Muscle of leg (tissue), 11 donors: ENCODE results near the gene STXBP3. TPM values are rescaled to one million over a fixed set of nuclear protein-coding genes. Genes with fewer than 3 reads are reported as not detected.

Source experiments
- DNase-seq: peaks from one replicate; pipeline ENCODE4 v3.0.0; 2013
- H3K27ac ChIP-seq: one replicate; pipeline ENCODE4 v1.5.1; 2013; ENCODE audit warnings: mild to moderate bottlenecking, low read length, control low read depth
- H3K27me3 ChIP-seq: one replicate; pipeline ENCODE4 v1.6.1; 2013; ENCODE audit warnings: low read length; ENCODE audit not compliant: control insufficient read depth, insufficient read depth
- H3K36me3 ChIP-seq: one replicate; pipeline ENCODE4 v1.6.1; 2013; ENCODE audit warnings: low read length; ENCODE audit not compliant: control insufficient read depth, insufficient read depth
- H3K4me1 ChIP-seq: one replicate; pipeline ENCODE4 v1.6.1; 2013; ENCODE audit warnings: low read length; ENCODE audit not compliant: control insufficient read depth, insufficient read depth
- H3K4me3 ChIP-seq: one replicate; pipeline ENCODE4 v1.5.1; 2013; ENCODE audit warnings: low read length, control low read depth
- H3K9me3 ChIP-seq: replicated peaks from 2 replicates; pipeline ENCODE4 v1.6.1; 2013; ENCODE audit warnings: low read depth, low read length; ENCODE audit not compliant: control insufficient read depth
- WGBS: methylation state at CpG from one replicate; pipeline ENCODE4 v1.1.5; 2013; ENCODE audit warnings: missing lambda C conversion rate; ENCODE audit not compliant: insufficient coverage; 5-methylcytosine and 5-hydroxymethylcytosine counted together
- polyA plus RNA-seq, 8 donors: library from polyadenylated mRNA; unstranded; fragments of 120-200 nt; gene quantifications; one replicate each; pipeline versions ENCODE4 v1.2.1 to v1.2.3, GENCODE V29; 2013; ENCODE audit warnings: inconsistent platforms in 1 of 8, low replicate concordance in 1 of 8; ENCODE audit not compliant: insufficient read length in 8 of 8, insufficient read depth in 1 of 8
- total RNA-seq: library from RNA; stranded (reverse); fragments of 120-200 nt; gene quantifications from one replicate; pipeline ENCODE4 v1.2.4, GENCODE V29; 2013

Gene STXBP3
- total and polyA plus RNA-seq, 9 donors: 23.7 to 32.9 (median 27.4) TPM

GRCh38 chr1:108817811-108818210 is 71.3 kb downstream of the STXBP3 start:
- Histone ChIP-seq H3K4me3 (no peak overlapping the region), H3K36me3 (peaks cover 2% of the 10 kb centered on the region), H3K27ac (peak overlapping the region; percentile 56), H3K27me3 (no peaks in the 10 kb centered on the region), H3K4me1 (peaks cover 27% of the 10 kb centered on the region), H3K9me3 (no peaks in the 10 kb centered on the region)
- no peak for DNase-seq

- Histone ChIP-seq H3K4me1 (peaks cover 22% of the 10 kb centered on the region), H3K4me3 (no peak overlapping the region), H3K27me3 (no peaks in the 10 kb centered on the region), H3K27ac (no peak overlapping the region), H3K9me3 (no peaks in the 10 kb centered on the region), H3K36me3 (peaks cover 2% of the 10 kb centered on the region)
- DNase-seq: no peak
- WGBS: 66% methylated on average over 2 of the region's 5 CpGs
Measured at GRCh38 chr1:108819878-108820277, 73.4 kb downstream of the STXBP3 start.

DNA sequence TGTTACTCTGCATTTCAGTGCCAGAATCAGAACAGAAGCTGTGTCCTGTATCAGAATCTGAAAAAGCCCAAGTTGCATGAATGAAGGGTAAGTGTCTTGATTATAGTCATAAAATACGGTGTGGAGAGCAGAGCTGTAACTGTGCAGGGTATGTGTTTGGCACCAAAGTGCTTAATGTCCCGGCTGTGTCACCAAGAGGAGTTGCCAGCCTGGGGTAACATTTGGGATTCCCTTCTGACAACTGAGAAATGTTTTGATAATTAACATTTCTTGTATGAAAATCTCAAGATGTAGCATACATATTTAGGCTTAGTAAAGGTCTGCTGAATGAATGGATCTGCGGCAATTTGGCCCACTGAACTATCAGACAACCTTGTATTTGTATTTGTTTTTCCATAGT is 77.2 kb downstream of the STXBP3 start:
- DNase-seq: no peak
- H3K27me3 ChIP-seq: no peaks in the 10 kb centered on the region
- H3K4me1 ChIP-seq: peaks cover 9% of the 10 kb centered on the region
- H3K9me3 ChIP-seq: no peaks in the 10 kb centered on the region
- no peak overlapping the region for H3K4me3 ChIP-seq
- H3K36me3 ChIP-seq: peaks cover 2% of the 10 kb centered on the region
- WGBS: 0% methylated on average over 1 of the region's 3 CpGs
- no peak overlapping the region for H3K27ac ChIP-seq

- Histone ChIP-seq H3K4me1 (peaks cover 10% of the 10 kb centered on the region), H3K9me3 (no peaks in the 10 kb centered on the region), H3K4me3 (no peak overlapping the region), H3K27ac (no peak overlapping the region), H3K27me3 (no peaks in the 10 kb centered on the region), H3K36me3 (peaks cover 2% of the 10 kb centered on the region)
- DNase-seq: no peak
- WGBS: 94% methylated on average over 2 of the region's 3 CpGs
Measured at GRCh38 chr1:108824051-108824450, 77.6 kb downstream of the STXBP3 start.

DNA sequence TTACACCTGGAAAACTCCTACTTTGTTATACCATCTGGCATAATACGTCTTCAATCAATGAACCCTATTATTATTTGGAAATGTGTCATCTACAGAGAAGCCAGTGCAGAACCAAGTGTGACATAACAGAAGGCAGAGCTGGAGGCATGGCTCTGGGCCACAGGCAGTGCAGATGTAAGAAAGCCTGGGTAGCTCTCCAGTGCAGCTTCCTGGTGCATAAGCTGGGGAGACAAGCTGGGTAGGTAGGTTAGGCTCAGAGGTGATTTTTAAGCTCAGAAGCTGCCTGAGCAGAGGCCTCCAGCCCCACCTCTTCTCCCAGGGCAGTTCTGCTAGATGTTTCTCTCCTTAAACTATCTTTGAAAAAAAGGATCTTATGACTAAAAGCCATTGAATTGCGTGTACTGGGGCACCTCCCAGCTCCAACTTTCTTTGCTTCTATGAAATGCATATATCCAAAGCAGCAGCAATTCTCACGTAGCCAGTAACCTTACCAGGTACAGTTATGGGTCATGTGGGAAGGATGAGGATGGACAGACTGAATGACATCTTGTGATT is 79.7 kb downstream of the STXBP3 start:
- peaks cover 2% of the 10 kb centered on the region for H3K36me3 ChIP-seq
- no peaks in the 10 kb centered on the region for H3K9me3 ChIP-seq
- H3K4me1 ChIP-seq: peaks cover 25% of the 10 kb centered on the region
- no CpG with 5 or more reads among the region's 3 CpGs for WGBS
- H3K27ac ChIP-seq: no peak overlapping the region
- no peak for DNase-seq
- no peaks in the 10 kb centered on the region for H3K27me3 ChIP-seq
- no peak overlapping the region for H3K4me3 ChIP-seq

DNA sequence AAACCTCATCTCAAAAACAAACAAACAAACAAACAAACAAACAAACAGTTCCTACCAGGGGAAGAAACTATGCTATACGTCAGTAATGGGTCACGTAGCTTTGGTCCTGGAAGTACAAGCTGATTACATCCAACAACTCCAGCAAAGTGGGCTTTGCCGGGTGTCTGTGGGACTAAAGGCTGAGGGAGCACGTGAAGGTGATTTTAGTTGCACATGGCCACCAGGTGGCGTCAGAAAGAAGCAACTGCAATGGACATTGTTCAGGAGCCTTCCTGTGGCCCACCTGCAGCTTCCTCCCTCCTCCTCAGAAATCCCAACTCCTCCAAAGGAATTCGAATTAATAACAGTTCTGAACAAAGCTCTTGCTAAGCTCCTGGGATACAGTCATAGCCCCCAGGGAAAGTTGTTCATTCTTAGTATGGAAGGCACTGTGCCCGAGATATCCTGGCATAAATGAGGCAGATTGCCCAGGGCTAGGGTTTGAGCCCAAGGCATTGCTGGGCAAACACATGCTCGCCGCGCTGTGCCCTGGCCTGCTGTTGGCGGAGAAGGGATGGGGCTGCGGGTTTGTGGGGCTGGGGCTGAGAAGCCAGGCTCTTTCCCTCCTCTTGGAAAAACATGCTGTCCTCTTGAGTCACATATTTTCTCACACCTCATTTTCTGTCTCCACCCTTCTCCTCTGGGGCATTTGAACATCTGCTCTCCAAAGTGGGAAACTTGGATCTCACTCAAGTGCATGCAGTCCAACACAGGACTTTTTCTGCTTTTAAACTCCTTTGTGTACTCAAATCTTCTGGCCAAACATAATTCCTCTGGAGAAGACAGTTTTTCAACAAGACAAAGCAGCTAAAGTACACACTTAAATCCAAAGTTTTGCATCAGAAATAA is 81.8 kb downstream of the STXBP3 start:
- 0% methylated on average over 1 of the region's 12 CpGs for WGBS
- H3K27me3 ChIP-seq: no peaks in the 10 kb centered on the region
- DNase-seq: peak; percentile 98
- H3K4me1 ChIP-seq: peaks cover 32% of the 10 kb centered on the region
- H3K9me3 ChIP-seq: no peaks in the 10 kb centered on the region
- no peaks in the 10 kb centered on the region for H3K36me3 ChIP-seq
- H3K4me3 ChIP-seq: peak overlapping the region; percentile 9
- peak overlapping the region; percentile 92 for H3K27ac ChIP-seq

- peaks cover 32% of the 10 kb centered on the region for H3K4me1 ChIP-seq
- H3K27ac ChIP-seq: peak overlapping the region; percentile 92
- 77% methylated on average over 5 of the region's 6 CpGs for WGBS
- no peak overlapping the region for H3K4me3 ChIP-seq
- peak; percentile 59 for DNase-seq
- H3K9me3 ChIP-seq: no peaks in the 10 kb centered on the region
- H3K36me3 ChIP-seq: no peaks in the 10 kb centered on the region
- no peaks in the 10 kb centered on the region for H3K27me3 ChIP-seq
Measured at GRCh38 chr1:108829498-108829916, 83.0 kb downstream of the STXBP3 start.

GRCh38 chr1:108830119-108831008 is 83.9 kb downstream of the STXBP3 start:
- Histone ChIP-seq H3K36me3 (no peaks in the 10 kb centered on the region), H3K4me3 (peak overlapping the region; percentile 15), H3K4me1 (peaks cover 32% of the 10 kb centered on the region), H3K9me3 (no peaks in the 10 kb centered on the region), H3K27me3 (no peaks in the 10 kb centered on the region), H3K27ac (peak overlapping the region; percentile 92)
- peak; percentile 95 for DNase-seq
- WGBS: 59% methylated on average over 10 of the region's 20 CpGs

- no CpG with 5 or more reads among the region's 2 CpGs for WGBS
- Histone ChIP-seq H3K27me3 (no peaks in the 10 kb centered on the region), H3K27ac (peak overlapping the region; percentile 92), H3K36me3 (no peaks in the 10 kb centered on the region), H3K9me3 (no peaks in the 10 kb centered on the region), H3K4me1 (peaks cover 32% of the 10 kb centered on the region), H3K4me3 (no peak overlapping the region)
- DNase-seq: peak; percentile 86
Measured at GRCh38 chr1:108831225-108831624, 84.8 kb downstream of the STXBP3 start.

DNA sequence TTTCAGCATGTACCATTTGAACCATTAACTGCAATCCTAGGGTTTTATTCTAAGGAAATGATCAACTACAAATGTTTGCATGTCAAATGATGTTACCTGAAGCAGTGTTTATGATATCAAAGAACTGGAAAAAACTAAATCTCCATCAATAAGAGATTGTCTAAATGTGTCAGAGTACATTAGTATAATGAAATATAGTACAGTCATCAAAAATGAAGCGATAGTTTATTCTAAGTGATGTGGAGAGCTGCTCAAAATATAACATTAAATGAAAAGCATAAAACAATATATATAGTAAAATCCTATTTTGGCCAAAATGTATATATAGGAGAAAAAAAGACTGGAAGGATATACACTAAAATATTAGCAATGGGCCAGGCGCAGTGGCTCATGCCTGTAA is 86.5 kb downstream of the STXBP3 start:
- Histone ChIP-seq H3K9me3 (no peaks in the 10 kb centered on the region), H3K27me3 (no peaks in the 10 kb centered on the region), H3K4me1 (peaks cover 29% of the 10 kb centered on the region), H3K4me3 (no peak overlapping the region), H3K27ac (no peak overlapping the region), H3K36me3 (no peaks in the 10 kb centered on the region)
- no peak for DNase-seq
- WGBS: no CpG with 5 or more reads among the region's 2 CpGs
